NB4 (cell line): ENCODE measurements around the gene CHMP1A.

ENCODE experiments used
- CTCF ChIP-seq: IDR thresholded peaks from one replicate; pipeline ENCODE4 v1.5.1; 2012; ENCODE audit warnings: low read depth, low read length
- MYC ChIP-seq: IDR thresholded peaks from 2 replicates; pipeline ENCODE4 v1.6.1; 2011; ENCODE audit warnings: low read depth, low read length
- POLR2A ChIP-seq: IDR thresholded peaks from 2 replicates; pipeline ENCODE4 v1.6.1; 2011; ENCODE audit warnings: mild to moderate bottlenecking; ENCODE audit not compliant: insufficient read length; ENCODE audit errors: extremely low read depth

GRCh38 chr16:89619840-89620239 lies 37.7 kb downstream of the CHMP1A start:
- TF ChIP-seq POLR2A: no peak
- no peak for TF ChIP-seq CTCF
- TF ChIP-seq MYC: no peak
